ENCODE measurements around the gene TUBGCP6.
"Not testable (repeated sequence)": the region's sequence is repeated elsewhere in the genome, so short reads cannot be mapped to it uniquely, and the experiment has no call there.

GRCh38 chr22:50273781-50274180, 29.0 kb upstream of the TUBGCP6 start:
- not testable (repeated sequence) for TF ChIP-seq CTCF (IDR thresholded peaks at IDR 0.05; ENCODE audit: low read depth, low read length, poor library complexity, severe bottlenecking); EZH2phosphoT487 (IDR thresholded peaks at IDR 0.05; ENCODE audit: borderline replicate concordance, low read length)
